ENCODE results near the gene PPP1R13L. TPM values are rescaled to one million over a fixed set of nuclear protein-coding genes. Genes with fewer than 3 reads are reported as not detected.

The PPP1R13L gene
- total RNA-seq, 1 donor from 2014 or later, result 0.93 TPM

GRCh38 chr19:45333609-45334303, 71.1 kb downstream of the PPP1R13L start:
- Mint-ChIP-seq H3K4me3 (ENCODE audit: unreplicated experiment) (no peak overlapping the region), H3K36me3 (ENCODE audit: unreplicated experiment) (no peaks in the 10 kb centered on the region), H3K27me3 (ENCODE audit: unreplicated experiment) (no peaks in the 10 kb centered on the region), H3K4me1 (ENCODE audit: low read depth, unreplicated experiment) (no peaks in the 10 kb centered on the region), H3K9me3 (ENCODE audit: unreplicated experiment) (no peaks in the 10 kb centered on the region), H3K27ac (ENCODE audit: unreplicated experiment) (no peak overlapping the region)
- no peak for DNase-seq
- TF ChIP-seq, protein P1, sequence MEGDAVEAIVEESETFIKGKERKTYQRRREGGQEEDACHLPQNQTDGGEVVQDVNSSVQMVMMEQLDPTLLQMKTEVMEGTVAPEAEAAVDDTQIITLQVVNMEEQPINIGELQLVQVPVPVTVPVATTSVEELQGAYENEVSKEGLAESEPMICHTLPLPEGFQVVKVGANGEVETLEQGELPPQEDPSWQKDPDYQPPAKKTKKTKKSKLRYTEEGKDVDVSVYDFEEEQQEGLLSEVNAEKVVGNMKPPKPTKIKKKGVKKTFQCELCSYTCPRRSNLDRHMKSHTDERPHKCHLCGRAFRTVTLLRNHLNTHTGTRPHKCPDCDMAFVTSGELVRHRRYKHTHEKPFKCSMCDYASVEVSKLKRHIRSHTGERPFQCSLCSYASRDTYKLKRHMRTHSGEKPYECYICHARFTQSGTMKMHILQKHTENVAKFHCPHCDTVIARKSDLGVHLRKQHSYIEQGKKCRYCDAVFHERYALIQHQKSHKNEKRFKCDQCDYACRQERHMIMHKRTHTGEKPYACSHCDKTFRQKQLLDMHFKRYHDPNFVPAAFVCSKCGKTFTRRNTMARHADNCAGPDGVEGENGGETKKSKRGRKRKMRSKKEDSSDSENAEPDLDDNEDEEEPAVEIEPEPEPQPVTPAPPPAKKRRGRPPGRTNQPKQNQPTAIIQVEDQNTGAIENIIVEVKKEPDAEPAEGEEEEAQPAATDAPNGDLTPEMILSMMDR (IDR thresholded peaks at IDR 0.05; ENCODE audit: partially characterized antibody, unreplicated experiment), result no peak

- DNase-seq, result no peak
- Mint-ChIP-seq H3K27me3 (ENCODE audit: unreplicated experiment) (peaks cover 4% of the 10 kb centered on the region), H3K4me1 (ENCODE audit: low read depth, unreplicated experiment) (peaks cover under 1% of the 10 kb centered on the region), H3K27ac (ENCODE audit: unreplicated experiment) (no peak overlapping the region), H3K9me3 (ENCODE audit: unreplicated experiment) (no peaks in the 10 kb centered on the region), H3K36me3 (ENCODE audit: unreplicated experiment) (no peaks in the 10 kb centered on the region), H3K4me3 (ENCODE audit: unreplicated experiment) (no peak overlapping the region)
- TF ChIP-seq, protein P1 (IDR thresholded peaks at IDR 0.05; ENCODE audit: partially characterized antibody, unreplicated experiment), result no peak
These were observed 73.5 kb downstream of the PPP1R13L start for GRCh38 chr19:45331411-45331810.

Small RNAs within 50 kb of the gene (microRNA-seq; reads per million reads assigned to microRNA genes)
- gene MIR6088 (ENCODE audit: unreplicated experiment), result not detected

Other genes with a start within 250 kb of the PPP1R13L start
- 1.2 TPM for gene NKPD1, start 244.1 kb downstream of the PPP1R13L start, total RNA-seq (ENCODE audit: unreplicated experiment)
- gene TRAPPC6A, start 226.8 kb downstream of the PPP1R13L start, total RNA-seq (ENCODE audit: unreplicated experiment), result 31.6 TPM
- 8.1 TPM for gene BLOC1S3, start 226.3 kb downstream of the PPP1R13L start, total RNA-seq (ENCODE audit: unreplicated experiment)
- not detected for gene EXOC3L2, start 159.7 kb downstream of the PPP1R13L start, total RNA-seq (ENCODE audit: unreplicated experiment)
- 110 TPM for gene MARK4, start 153.8 kb downstream of the PPP1R13L start, total RNA-seq (ENCODE audit: unreplicated experiment)
- gene CKM, start 82.2 kb downstream of the PPP1R13L start, total RNA-seq (ENCODE audit: unreplicated experiment), result 0.42 TPM
- not detected for gene KLC3, start 64.3 kb downstream of the PPP1R13L start, total RNA-seq (ENCODE audit: unreplicated experiment)
- 52.9 TPM for gene ERCC2, start 34.5 kb downstream of the PPP1R13L start, total RNA-seq (ENCODE audit: unreplicated experiment)
- gene POLR1G, start 1.6 kb upstream of the PPP1R13L start, total RNA-seq (ENCODE audit: unreplicated experiment), result 4.3 TPM
- gene ERCC1, start 18.8 kb upstream of the PPP1R13L start, total RNA-seq (ENCODE audit: unreplicated experiment), result 65.7 TPM
- gene FOSB, start 62.9 kb upstream of the PPP1R13L start, total RNA-seq (ENCODE audit: unreplicated experiment), result not detected
- gene RTN2, start 92.0 kb upstream of the PPP1R13L start, total RNA-seq (ENCODE audit: unreplicated experiment), result 179 TPM
- gene PPM1N, start 93.4 kb upstream of the PPP1R13L start, total RNA-seq (ENCODE audit: unreplicated experiment), result 6.6 TPM
- gene VASP, start 102.4 kb upstream of the PPP1R13L start, total RNA-seq (ENCODE audit: unreplicated experiment), result 73.6 TPM
- 10.5 TPM for gene OPA3, start 179.7 kb upstream of the PPP1R13L start, total RNA-seq (ENCODE audit: unreplicated experiment)
- gene GPR4, start 197.1 kb upstream of the PPP1R13L start, total RNA-seq (ENCODE audit: unreplicated experiment), result not detected
- gene EML2, start 234.3 kb upstream of the PPP1R13L start, total RNA-seq (ENCODE audit: unreplicated experiment), result 53.2 TPM

All from glutamatergic neuron (in vitro differentiated cells).